Erythroblast (primary cell): Measurements from ENCODE around the gene NACA.

Source experiments
- DNase-seq, 2 experiments: peaks; one replicate each; lab custom pipeline; 2025; lab: John Stamatoyannopoulos, UW
- GATA1 ChIP-seq: IDR thresholded peaks from 2 replicates; pipeline ENCODE4 v1.6.1; 2011; ENCODE audit warnings: low read depth, mild to moderate bottlenecking, control low read depth, low read length, moderate library complexity
- POLR2A ChIP-seq: IDR thresholded peaks from 2 replicates; pipeline ENCODE4 v1.6.1; 2011; ENCODE audit warnings: mild to moderate bottlenecking, low read length

NACA gene

GRCh38 chr12:56688129-56688845 lies 36.8 kb downstream of the NACA start, which contains the start of gene PTGES3:
PTGES3 (minus strand) TSS chr12:56688284; CDS start chr12:56687999, 285 bp downstream.
- peak; percentile 99 to 100 for DNase-seq

GRCh38 chr12:56687223-56688128 lies 37.6 kb downstream of the NACA start:
- DNase-seq = peak; percentile 73 to 83
- TF ChIP-seq GATA1 (no peak), POLR2A (no peak)

More at GRCh38 chr12:56688129-56688845, 36.8 kb downstream of the NACA start, which contains the start of gene PTGES3:
- TF ChIP-seq GATA1 (no peak), POLR2A (peak; percentile 95)

- no peak for TF ChIP-seq POLR2A
- no peak for TF ChIP-seq GATA1
- peak; percentile 40 to 44 for DNase-seq
Observed at GRCh38 chr12:56684745-56685359, 40.2 kb downstream of the NACA start.

- TF ChIP-seq GATA1 = no peak
- DNase-seq = no peak
Observed at GRCh38 chr12:56682323-56682722, 42.8 kb downstream of the NACA start.

DNA sequence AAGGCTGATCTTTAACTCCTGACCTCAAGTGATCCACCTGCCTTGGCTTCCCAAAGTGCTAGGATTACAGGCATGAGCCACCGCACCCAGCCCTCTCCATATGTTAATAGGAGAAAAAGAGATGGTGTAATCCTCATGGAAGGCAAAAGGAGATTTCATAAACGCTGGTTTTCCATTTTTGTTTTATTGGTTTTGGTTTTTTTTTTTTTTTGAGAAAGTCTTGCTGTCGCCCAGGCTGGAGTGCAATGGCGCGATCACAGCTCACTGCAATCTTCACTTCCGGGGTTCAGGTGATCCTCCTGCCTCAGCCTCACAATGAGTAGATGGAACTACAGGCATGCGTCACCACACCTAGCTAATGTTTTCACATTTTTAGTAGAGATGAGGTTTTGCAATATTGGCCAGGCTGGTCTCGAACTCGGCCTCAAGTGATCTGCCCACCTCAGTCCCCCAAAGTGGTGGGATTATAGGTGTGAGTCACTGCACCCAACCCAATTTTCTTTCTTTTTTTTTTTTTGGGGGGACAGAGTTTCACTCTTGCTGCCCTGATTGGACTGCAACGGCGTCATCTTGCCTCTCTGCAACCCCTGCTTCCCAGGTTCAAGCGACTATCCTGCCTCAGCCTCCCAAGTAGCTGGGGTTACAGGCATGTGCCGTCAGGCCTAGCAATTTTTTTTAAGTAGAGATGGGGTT lies 45.1 kb downstream of the NACA start:
- DNase-seq = no peak
- TF ChIP-seq POLR2A (no peak), GATA1 (no peak)

DNA sequence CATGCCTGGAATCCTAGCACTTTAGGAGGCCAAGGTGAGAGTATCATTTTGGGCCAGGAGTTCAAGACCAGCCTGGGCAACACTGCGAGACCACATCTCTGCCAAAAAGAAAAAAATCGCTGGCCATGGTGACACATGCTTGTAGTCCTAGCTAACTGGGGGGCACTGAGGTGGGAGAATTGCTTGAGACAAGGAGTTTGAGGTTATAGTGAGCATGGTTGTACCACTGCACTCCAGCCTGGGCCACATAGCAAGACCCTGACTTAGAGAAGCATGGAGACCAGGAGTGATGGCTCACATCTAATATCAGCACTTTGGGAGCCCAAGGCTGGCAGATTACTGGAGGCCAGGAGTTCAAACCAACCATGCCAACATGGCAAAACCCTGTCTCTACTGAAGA lies 46.2 kb downstream of the NACA start:
- TF ChIP-seq GATA1 (no peak), POLR2A (no peak)
- no peak for DNase-seq

DNA sequence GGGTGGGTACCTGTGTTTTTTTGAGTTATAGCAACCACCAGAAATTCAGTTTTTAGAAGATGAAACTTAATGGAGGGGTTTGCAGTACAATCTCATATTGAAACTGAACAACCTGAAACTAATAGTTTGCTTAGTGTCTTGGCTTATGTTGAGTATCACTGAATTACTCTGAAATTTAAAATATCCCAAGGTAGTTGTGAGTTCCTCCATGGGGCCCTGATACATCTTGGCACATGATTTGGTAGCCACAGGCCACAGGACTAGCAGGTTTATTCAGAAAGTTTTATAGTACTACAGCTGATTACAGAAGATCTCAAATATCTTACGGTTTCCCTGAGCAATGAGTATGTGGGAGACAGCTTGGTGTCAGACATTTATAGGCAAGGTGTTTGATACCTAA lies 47.4 kb downstream of the NACA start:
- no peak for DNase-seq

DNA sequence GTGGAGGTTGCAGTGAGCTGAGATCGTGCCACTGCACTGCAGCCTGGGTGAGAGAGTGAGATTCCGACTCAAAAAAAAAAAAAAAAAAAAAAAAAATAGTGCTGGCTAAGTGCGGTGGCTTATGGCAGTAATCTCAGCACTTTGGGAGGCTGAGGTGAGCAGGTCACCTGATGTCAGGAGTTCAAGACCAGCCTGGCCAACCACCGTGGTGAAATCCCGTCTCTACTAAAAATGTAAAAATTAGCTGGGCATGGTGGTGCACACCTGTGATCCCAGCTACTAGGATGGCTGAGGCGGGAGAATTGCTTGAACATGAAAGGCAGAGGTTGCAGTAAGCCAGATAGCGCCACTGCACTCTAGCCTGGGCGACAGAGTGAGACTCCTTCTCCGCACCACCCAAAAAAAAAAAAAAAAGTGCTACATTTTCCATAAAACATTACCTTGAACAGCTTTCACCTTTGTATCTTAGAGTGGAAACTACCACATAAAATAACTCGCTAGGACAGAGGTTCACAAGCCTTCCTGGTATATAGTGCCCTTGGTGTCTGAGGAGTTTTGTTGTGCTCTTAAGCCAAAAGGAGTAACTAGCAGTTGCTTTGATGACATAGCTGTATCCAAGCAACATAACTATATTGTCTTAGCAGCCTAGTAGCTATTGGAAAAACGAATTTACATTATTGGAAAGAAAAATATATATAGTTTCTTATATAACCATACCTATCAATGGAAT lies 48.1 kb downstream of the NACA start:
- DNase-seq = no peak
- TF ChIP-seq POLR2A = no peak
- no peak for TF ChIP-seq GATA1

More for the DNA sequence above, 47.4 kb downstream of the NACA start:
- no peak for TF ChIP-seq GATA1

GRCh38 chr12:56671608-56672007 lies 53.5 kb downstream of the NACA start:
- no peak for DNase-seq
- TF ChIP-seq GATA1 (no peak), POLR2A (no peak)

DNA sequence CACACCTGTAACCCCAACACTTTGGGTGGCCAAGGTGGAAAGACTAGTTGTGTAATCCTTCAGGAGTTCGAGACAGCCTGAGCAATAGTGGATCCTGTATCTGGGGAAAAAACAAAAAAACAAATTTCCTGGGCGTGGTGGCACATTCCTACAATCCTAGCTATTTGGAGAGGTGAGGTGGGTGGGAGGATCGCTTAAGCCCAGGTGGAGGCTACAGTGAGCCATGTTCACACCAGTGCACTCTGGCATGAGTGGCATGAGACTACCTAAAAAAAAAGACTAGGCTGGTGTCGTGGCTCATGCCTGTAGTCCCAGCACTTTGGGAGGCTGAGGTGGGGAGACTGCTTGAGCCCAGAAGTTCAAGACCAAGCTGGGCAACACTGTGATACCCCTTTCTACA lies 54.3 kb downstream of the NACA start:
- TF ChIP-seq POLR2A (no peak), GATA1 (no peak)
- no peak for DNase-seq

DNA sequence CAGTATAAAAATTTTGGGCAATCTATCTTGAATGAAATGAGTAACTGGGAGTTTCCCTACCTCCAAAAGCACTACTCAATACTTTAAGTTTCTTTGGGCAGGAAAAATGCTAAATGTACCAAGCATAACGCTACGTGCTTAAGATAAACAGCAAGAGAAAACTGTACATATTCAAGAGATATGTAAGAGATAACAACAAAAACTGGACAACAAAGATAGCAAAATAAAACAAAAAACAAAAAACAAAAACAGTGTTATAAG lies 57.0 kb downstream of the NACA start:
- TF ChIP-seq GATA1 = no peak
- no peak for TF ChIP-seq POLR2A
- no peak for DNase-seq
